Measurements from ENCODE around the gene PNCK.
A peak's percentile ranks its signal among the peaks of the same experiment; 100 is the strongest.

Gene PNCK

GRCh38 chrX:153640736-153641575 is 32.7 kb downstream of the PNCK start:
- DNase-seq (ENCODE audit: low spot score) = no peak

GRCh38 chrX:153640045-153640686 is 33.4 kb downstream of the PNCK start:
- no peak for DNase-seq (ENCODE audit: low spot score)

GRCh38 chrX:153639177-153640044 is 34.2 kb downstream of the PNCK start:
- DNase-seq (ENCODE audit: low spot score) = no peak

GRCh38 chrX:153638436-153639176 is 35.0 kb downstream of the PNCK start:
- no peak for DNase-seq (ENCODE audit: low spot score)

- no peak for DNase-seq (ENCODE audit: low spot score)
These were observed 35.6 kb downstream of the PNCK start for GRCh38 chrX:153638041-153638371.

- no peak for DNase-seq (ENCODE audit: low spot score)
These were observed 36.2 kb downstream of the PNCK start for GRCh38 chrX:153637121-153638040.

GRCh38 chrX:153636716-153637115 is 36.9 kb downstream of the PNCK start:
- DNase-seq (ENCODE audit: low spot score) = no peak

GRCh38 chrX:153635788-153636668 is 37.6 kb downstream of the PNCK start:
- peak; percentile 25 for DNase-seq (ENCODE audit: low spot score)

GRCh38 chrX:153635388-153635787 is 38.2 kb downstream of the PNCK start:
- no peak for DNase-seq (ENCODE audit: low spot score)

GRCh38 chrX:153634832-153635231 is 38.8 kb downstream of the PNCK start:
- DNase-seq (ENCODE audit: low spot score) = no peak

GRCh38 chrX:153634236-153634635 is 39.4 kb downstream of the PNCK start:
- no peak for DNase-seq (ENCODE audit: low spot score)

- DNase-seq (ENCODE audit: low spot score) = no peak
These were observed 39.9 kb downstream of the PNCK start for GRCh38 chrX:153633607-153634180.

GRCh38 chrX:153633048-153633447 is 40.6 kb downstream of the PNCK start:
- no peak for DNase-seq (ENCODE audit: low spot score)

- no peak for DNase-seq (ENCODE audit: low spot score)
These were observed 41.0 kb downstream of the PNCK start for GRCh38 chrX:153632595-153632946.

GRCh38 chrX:153631907-153632594 is 41.6 kb downstream of the PNCK start:
- DNase-seq (ENCODE audit: low spot score) = no peak

GRCh38 chrX:153631346-153631745 is 42.3 kb downstream of the PNCK start:
- no peak for DNase-seq (ENCODE audit: low spot score)

- no peak for DNase-seq (ENCODE audit: low spot score)
These were observed 44.9 kb downstream of the PNCK start for GRCh38 chrX:153628665-153629064.

- no peak for DNase-seq (ENCODE audit: low spot score)
These were observed 45.5 kb downstream of the PNCK start for GRCh38 chrX:153628129-153628528.

- no peak for DNase-seq (ENCODE audit: low spot score)
These were observed 45.9 kb downstream of the PNCK start for GRCh38 chrX:153627675-153628111.

Measured in RKO (cell line).